ENCODE data around the gene GPR107.

The GPR107 gene

DNA sequence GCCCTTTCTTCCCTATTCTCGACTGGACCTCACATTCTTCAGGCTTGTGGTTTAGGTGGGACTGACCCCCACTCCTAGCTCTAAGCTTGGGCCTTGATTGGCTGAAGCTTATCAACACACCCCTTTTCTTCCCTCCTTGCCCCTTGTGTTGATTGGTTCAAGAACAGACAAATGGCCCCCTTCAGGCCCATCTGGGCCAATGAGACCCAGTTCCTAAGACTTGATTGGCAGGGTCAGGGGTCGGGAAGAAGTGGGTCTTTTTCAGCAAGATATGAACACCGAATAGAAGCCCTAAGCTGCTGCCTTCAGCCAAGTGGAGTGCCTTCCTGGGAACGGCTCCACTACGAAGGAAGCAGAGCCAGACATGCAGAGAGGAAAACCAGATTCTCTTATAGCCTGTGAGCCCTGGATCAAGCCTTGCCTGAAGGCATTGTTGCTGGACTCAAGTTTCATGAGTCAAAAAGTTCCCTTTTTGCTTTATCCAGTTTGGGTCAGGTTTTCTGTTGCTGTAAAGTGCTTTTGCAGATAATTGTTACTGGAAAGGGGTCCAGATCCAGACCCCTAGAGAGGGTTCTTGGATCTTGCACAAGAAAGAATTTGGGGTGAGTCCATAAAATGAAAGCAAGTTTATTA, 96.1 kb downstream of the GPR107 start:
- Histone ChIP-seq H3K9me3 (replicated peaks in 1 of 11) (no peaks in the 10 kb centered on the region), H3K27ac (no peak overlapping the region), H3K9ac (no peak overlapping the region), H3K27me3 (no peaks in the 10 kb centered on the region), H4K20me1 (no peaks in the 10 kb centered on the region), H3K36me3 (no peaks in the 10 kb centered on the region), H3K4me3 (no peak overlapping the region), H3K4me2 (no peak overlapping the region), H3K4me1 (peaks cover 0 to under 1% (median 0%) of the 10 kb centered on the region in 10 experiments; a peak in 1 of 20 replicates)
- TF ChIP-seq Cebpa-rat (IDR thresholded peaks at IDR 0.05), result no peak

DNA sequence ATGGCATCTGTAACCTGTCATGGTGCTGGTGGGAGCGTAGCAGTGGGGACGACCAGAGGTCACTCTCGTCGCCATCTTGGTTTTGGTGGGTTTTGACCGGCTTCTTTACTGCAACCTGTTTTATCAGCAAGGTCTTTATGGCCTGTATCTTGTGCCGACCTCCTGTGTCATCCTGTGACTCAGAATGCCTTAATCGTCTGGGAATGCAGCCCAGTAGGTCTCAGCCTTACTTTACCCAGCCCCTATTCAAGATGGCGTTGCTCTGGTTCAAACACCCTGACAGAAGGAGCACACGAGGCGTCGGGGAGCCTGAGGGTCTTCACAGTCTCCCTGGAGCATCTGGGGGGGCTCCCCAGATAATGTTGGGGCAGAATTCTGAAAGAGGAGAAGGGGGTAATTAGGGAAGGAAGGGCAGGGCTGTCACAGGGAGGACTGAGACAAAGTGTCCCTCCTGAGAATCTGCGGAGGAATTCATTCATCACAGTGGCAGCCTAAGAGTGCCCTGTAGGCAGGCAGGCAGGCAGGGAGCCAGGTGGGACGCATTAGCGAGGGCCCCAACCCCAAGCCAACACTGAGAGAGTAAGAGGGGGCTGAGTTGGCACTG, 97.2 kb downstream of the GPR107 start:
- no peak for TF ChIP-seq Cebpa-rat (IDR thresholded peaks at IDR 0.05)
- no peaks in the 10 kb centered on the region for H3K9me3 ChIP-seq (replicated peaks in 1 of 11)
- no peak overlapping the region for H3K9ac ChIP-seq
- H3K27me3 ChIP-seq, result no peaks in the 10 kb centered on the region
- no peaks in the 10 kb centered on the region for H3K36me3 ChIP-seq
- H3K4me2 ChIP-seq, result no peak overlapping the region
- H4K20me1 ChIP-seq, result no peaks in the 10 kb centered on the region
- H3K27ac ChIP-seq, result no peak overlapping the region
- H3K4me3 ChIP-seq, result no peak overlapping the region
- no peaks in the 10 kb centered on the region; a peak in 1 of 20 replicates for H3K4me1 ChIP-seq

DNA sequence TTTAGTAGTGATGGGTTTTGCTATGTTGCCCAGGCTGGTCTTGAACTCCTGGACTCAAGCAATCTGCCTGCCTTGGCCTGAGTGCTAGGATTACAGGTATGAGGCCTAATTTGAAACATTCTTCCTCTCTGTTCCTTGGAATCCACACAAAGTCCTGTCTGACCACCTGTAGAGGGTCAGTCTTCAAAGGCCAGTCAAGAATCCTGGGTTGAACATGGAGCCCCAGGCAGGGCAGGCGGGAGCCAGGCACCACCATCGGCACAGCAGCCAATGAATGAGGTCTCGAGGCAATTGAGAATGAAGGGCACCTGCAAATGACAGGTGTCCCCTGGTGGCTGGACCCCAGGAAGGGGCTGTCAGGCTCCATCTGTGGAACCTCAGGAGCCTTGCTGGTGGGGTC, 101.1 kb downstream of the GPR107 start:
- H3K4me1 ChIP-seq, result peaks cover 0 to 4% (median 0%) of the 10 kb centered on the region in 10 experiments; a peak in 2 of 20 replicates
- H3K9me3 ChIP-seq (replicated peaks in 1 of 11), result no peaks in the 10 kb centered on the region
- no peaks in the 10 kb centered on the region for H3K27me3 ChIP-seq
- no peak for TF ChIP-seq Cebpa-rat (IDR thresholded peaks at IDR 0.05)
- H3K27ac ChIP-seq, result no peak overlapping the region
- no peak overlapping the region for H3K4me3 ChIP-seq
- H3K4me2 ChIP-seq, result no peak overlapping the region
- H3K36me3 ChIP-seq, result no peaks in the 10 kb centered on the region
- no peak overlapping the region for H3K9ac ChIP-seq
- no peaks in the 10 kb centered on the region for H4K20me1 ChIP-seq

DNA sequence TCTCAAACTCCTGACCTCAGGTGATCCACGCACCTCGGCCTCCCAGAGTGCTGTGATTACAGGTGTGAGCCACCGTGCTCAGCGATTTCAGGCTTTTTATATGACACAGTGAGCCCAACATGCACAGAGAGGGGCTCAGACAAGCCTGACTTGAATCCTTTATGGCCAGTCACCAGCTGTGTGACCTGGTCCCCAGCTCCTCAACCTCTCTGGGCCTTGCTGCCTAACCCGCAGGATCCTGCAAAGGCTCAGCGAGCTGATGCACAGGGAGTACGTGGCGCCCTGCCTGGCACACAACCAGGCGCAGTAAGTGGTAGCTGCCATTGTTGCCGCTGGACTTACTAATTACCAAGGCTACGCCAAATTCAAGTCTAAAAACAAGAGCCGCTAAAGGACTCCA, 101.9 kb downstream of the GPR107 start:
- TF ChIP-seq Cebpa-rat (IDR thresholded peaks at IDR 0.05), result no peak
- Histone ChIP-seq H3K9me3 (replicated peaks in 1 of 11) (no peaks in the 10 kb centered on the region), H3K27me3 (no peaks in the 10 kb centered on the region), H4K20me1 (no peaks in the 10 kb centered on the region), H3K4me2 (no peak overlapping the region), H3K27ac (no peak overlapping the region), H3K4me3 (no peak overlapping the region), H3K4me1 (peaks cover 0 to 4% (median 0%) of the 10 kb centered on the region in 10 experiments; a peak in 2 of 20 replicates), H3K9ac (no peak overlapping the region), H3K36me3 (no peaks in the 10 kb centered on the region)

DNA sequence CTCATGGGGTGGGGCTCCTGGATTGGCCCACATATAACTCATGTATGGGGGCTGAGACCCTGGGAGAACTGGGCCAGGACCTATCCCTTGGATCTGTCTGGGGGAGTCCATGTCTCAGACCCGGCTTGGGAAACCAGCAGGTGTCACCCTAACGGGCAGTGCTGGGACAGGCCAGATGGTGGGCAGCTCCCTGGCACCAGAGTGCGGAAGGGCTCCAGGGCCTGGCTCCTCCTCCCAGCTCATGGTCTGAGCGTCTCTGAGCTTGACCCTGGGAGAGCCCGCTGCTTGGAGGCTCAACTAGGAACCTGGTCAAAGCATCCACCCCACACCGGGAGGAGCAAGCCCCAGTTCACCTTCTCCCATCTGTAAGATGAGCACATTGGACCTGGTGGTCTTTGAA, 103.0 kb downstream of the GPR107 start:
- Histone ChIP-seq H4K20me1 (no peaks in the 10 kb centered on the region), H3K4me1 (peaks cover 0 to 4% (median 0%) of the 10 kb centered on the region in 10 experiments; a peak in 2 of 20 replicates), H3K27ac (no peak overlapping the region), H3K9ac (no peak overlapping the region), H3K27me3 (no peaks in the 10 kb centered on the region), H3K4me3 (no peak overlapping the region), H3K4me2 (no peak overlapping the region), H3K36me3 (no peaks in the 10 kb centered on the region), H3K9me3 (replicated peaks in 1 of 11) (no peaks in the 10 kb centered on the region)
- TF ChIP-seq Cebpa-rat (IDR thresholded peaks at IDR 0.05), result no peak

DNA sequence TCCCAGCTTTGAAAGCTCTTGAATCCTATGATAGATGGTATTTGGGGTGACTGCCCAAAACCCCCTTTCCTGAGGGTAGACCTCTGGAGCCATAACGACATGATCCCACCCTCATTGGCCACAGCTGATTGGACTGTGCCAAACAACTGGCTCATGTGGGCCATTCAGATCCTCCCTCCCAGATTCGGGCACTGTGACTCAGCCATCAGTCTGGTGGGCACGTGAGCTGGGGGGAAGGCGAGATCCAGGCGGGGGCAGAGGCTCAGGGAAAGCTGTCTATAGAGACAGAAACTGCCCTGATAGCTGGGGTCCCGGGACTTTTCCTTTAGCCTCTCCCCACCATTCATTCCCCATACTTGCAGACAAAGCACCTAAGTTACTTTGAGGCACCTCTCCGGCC, 103.4 kb downstream of the GPR107 start:
- no peak overlapping the region for H3K27ac ChIP-seq
- no peak overlapping the region for H3K4me3 ChIP-seq
- no peak for TF ChIP-seq Cebpa-rat (IDR thresholded peaks at IDR 0.05)
- H3K9ac ChIP-seq, result no peak overlapping the region
- H3K9me3 ChIP-seq (replicated peaks in 1 of 11), result no peaks in the 10 kb centered on the region
- H3K36me3 ChIP-seq, result no peaks in the 10 kb centered on the region
- H3K4me1 ChIP-seq, result peaks cover 0 to 4% (median 0%) of the 10 kb centered on the region in 10 experiments; a peak in 2 of 20 replicates
- H3K27me3 ChIP-seq, result no peaks in the 10 kb centered on the region
- no peaks in the 10 kb centered on the region for H4K20me1 ChIP-seq
- H3K4me2 ChIP-seq, result no peak overlapping the region

DNA sequence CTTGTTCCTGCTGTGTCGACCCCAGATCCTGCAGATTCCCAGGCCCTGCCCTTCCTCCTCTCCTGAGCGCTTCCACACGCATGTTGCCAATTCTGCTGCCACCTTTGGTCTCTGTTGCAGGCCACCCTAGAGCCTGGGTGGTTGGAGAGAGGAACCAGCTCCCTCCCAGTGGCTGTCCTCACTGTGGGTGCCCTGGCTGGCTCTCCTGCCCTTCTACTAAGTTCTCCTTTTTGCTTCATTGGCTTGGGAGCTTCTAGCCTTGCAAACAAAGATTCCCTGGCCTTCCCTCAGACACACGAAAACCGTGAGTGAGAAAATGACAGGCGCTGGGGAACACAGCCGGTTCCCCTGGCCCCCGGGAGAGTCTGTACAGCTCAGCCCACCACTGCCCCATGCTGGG, 104.3 kb downstream of the GPR107 start:
- Histone ChIP-seq H3K27me3 (no peaks in the 10 kb centered on the region), H3K9ac (no peak overlapping the region), H4K20me1 (no peaks in the 10 kb centered on the region), H3K36me3 (no peaks in the 10 kb centered on the region), H3K27ac (no peak overlapping the region), H3K4me1 (peaks cover 0 to 4% (median 0%) of the 10 kb centered on the region in 10 experiments; a peak in 2 of 20 replicates), H3K4me2 (peak overlapping the region in 1 of 11 experiments; percentile 24; a peak in 1 of 22 replicates), H3K9me3 (replicated peaks in 1 of 11) (no peaks in the 10 kb centered on the region), H3K4me3 (no peak overlapping the region)
- TF ChIP-seq Cebpa-rat (IDR thresholded peaks at IDR 0.05), result no peak

DNA sequence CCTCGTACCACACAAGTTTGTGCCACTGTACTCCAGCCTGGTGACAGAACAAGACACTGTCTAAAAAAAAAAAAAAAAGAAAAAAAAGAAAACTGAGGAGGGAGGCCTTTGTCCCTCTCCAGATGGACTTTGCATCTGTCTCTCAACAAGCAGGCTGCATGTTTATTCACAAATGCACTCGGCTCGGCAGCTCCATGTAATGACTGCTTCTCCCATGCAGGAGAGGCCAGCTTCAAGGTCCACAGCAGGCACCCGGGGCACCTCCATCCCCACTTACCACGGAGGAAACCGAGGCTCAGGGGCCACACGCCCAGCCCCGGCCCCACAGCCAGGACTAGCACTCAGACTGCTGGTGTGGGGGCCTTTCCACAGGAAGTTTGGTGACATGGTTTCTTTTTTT, 105.4 kb downstream of the GPR107 start:
- H3K9ac ChIP-seq, result no peak overlapping the region
- H3K27me3 ChIP-seq, result no peaks in the 10 kb centered on the region
- no peak for TF ChIP-seq Cebpa-rat (IDR thresholded peaks at IDR 0.05)
- no peak overlapping the region for H3K4me2 ChIP-seq
- H4K20me1 ChIP-seq, result no peaks in the 10 kb centered on the region
- H3K27ac ChIP-seq, result no peak overlapping the region
- H3K4me1 ChIP-seq, result peaks cover 0 to 4% (median 0%) of the 10 kb centered on the region in 10 experiments; a peak in 2 of 20 replicates
- no peaks in the 10 kb centered on the region for H3K9me3 ChIP-seq (replicated peaks in 1 of 11)
- no peaks in the 10 kb centered on the region for H3K36me3 ChIP-seq
- H3K4me3 ChIP-seq, result no peak overlapping the region

DNA sequence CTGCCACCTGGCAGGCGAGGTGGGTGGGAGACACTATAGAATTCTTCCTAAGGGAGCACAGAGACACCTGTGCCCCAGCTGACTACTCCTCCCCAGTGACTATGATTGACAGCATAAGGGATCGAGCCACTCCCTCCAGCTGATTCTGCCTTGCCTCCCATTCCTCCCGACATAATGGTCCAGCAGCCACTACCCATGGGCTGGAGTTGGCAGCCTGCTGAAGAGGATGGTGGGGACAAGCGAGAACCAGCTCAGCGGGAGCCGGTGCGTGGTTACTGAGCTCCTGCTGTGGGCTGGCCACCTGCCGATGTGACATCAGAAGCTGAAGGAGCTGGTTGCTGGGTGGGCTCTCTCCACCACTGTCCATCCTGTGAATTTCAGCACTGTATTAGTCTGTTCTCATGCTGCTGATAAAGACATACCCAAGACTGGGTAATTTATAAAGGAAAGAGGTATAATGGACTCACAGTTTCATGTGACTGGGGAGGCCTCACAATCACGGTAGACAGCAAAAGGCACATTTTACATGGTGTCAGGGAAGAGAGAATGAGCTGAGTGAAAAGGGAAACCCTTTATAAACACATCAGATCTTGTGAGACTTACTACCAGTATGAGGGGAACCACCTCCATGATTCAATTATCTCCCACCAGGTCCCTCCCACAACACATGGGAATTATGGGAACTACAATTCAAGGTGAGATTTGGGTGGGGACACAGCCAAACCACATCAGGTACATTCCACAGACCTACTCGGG, 106.4 kb downstream of the GPR107 start:
- H3K9me3 ChIP-seq (replicated peaks in 1 of 11), result no peaks in the 10 kb centered on the region
- no peak overlapping the region for H3K4me2 ChIP-seq
- no peaks in the 10 kb centered on the region for H3K27me3 ChIP-seq
- TF ChIP-seq Cebpa-rat (IDR thresholded peaks at IDR 0.05), result no peak
- peaks cover 0 to 4% (median 0%) of the 10 kb centered on the region in 10 experiments; a peak in 2 of 20 replicates for H3K4me1 ChIP-seq
- no peak overlapping the region for H3K4me3 ChIP-seq
- H3K27ac ChIP-seq, result no peak overlapping the region
- H4K20me1 ChIP-seq, result no peaks in the 10 kb centered on the region
- no peaks in the 10 kb centered on the region for H3K36me3 ChIP-seq
- H3K9ac ChIP-seq, result no peak overlapping the region

Data from BLaER1 treated with 17β-estradiol and CSF1 and Interleukin-3, amounts not matched to agents 10 nM and 100 nM (cell line).